DND-41 (cell line): ENCODE results near the gene CCT7.

Experiments used
- EZH2 ChIP-seq: IDR thresholded peaks from 3 replicates; pipeline ENCODE4 v1.6.1; 2012; ENCODE audit warnings: borderline replicate concordance, low read depth, mild to moderate bottlenecking, moderate library complexity, low read length, inconsistent platforms; ENCODE audit not compliant: severe bottlenecking
- TF ChIP-seq, protein P1 (sequence below): IDR thresholded peaks from 2 replicates; pipeline ENCODE4 v1.5.1; 2012; ENCODE audit warnings: borderline replicate concordance, low read length, moderate library complexity, mild to moderate bottlenecking; ENCODE audit not compliant: poor library complexity, severe bottlenecking; ENCODE audit errors: extremely low read depth

GRCh38 chr2:73284296-73285158, 50.4 kb downstream of the CCT7 start, which contains the start of gene FBXO41:
- TF ChIP-seq, protein P1, sequence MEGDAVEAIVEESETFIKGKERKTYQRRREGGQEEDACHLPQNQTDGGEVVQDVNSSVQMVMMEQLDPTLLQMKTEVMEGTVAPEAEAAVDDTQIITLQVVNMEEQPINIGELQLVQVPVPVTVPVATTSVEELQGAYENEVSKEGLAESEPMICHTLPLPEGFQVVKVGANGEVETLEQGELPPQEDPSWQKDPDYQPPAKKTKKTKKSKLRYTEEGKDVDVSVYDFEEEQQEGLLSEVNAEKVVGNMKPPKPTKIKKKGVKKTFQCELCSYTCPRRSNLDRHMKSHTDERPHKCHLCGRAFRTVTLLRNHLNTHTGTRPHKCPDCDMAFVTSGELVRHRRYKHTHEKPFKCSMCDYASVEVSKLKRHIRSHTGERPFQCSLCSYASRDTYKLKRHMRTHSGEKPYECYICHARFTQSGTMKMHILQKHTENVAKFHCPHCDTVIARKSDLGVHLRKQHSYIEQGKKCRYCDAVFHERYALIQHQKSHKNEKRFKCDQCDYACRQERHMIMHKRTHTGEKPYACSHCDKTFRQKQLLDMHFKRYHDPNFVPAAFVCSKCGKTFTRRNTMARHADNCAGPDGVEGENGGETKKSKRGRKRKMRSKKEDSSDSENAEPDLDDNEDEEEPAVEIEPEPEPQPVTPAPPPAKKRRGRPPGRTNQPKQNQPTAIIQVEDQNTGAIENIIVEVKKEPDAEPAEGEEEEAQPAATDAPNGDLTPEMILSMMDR, result peak; percentile 16
- TF ChIP-seq EZH2, result no peak
